Measurements from ENCODE around the gene ADGRD1. TPM values are rescaled to one million over a fixed set of nuclear protein-coding genes. Genes with fewer than 3 reads are reported as not detected.

ADGRD1 gene
- total RNA-seq, 1 experiment from 2014 or later = 0.77 TPM

- no peaks in the 10 kb centered on the region for H3K4me1 Mint-ChIP-seq
- no peak overlapping the region for H3K4me3 Mint-ChIP-seq
- ATAC-seq (no peak), DNase-seq (ENCODE audit: low spot score) (no peak)
- ChIA-PET CTCF (interaction anchor here (0.7 to 2.0 kb wide), 2 partner anchors 22 to 33 kb away, joined by 3 to 8 read pairs; no protein-coding TSS in a partner anchor), POLR2A (no interaction called here)
- H3K27me3 Mint-ChIP-seq (ENCODE audit: low read depth) = no peaks in the 10 kb centered on the region
- TF ChIP-seq JAZF1 (CRISPR knock-in tag; IDR thresholded peaks at IDR 0.05) (no peak), ZNF423 (CRISPR knock-in tag; IDR thresholded peaks at IDR 0.05) (no peak), HMGXB4 (CRISPR knock-in tag; IDR thresholded peaks at IDR 0.05) (no peak), ZNF512 (CRISPR knock-in tag; IDR thresholded peaks at IDR 0.05; ENCODE audit: borderline replicate concordance) (no peak), MXD4 (CRISPR knock-in tag; IDR thresholded peaks at IDR 0.05; ENCODE audit: borderline replicate concordance) (no peak), ZNF396 (CRISPR knock-in tag; IDR thresholded peaks at IDR 0.05; ENCODE audit: borderline replicate concordance) (no peak), CDX4 (CRISPR knock-in tag; IDR thresholded peaks at IDR 0.05; ENCODE audit: borderline replicate concordance) (no peak)
- 0 out of 2 replicates have a peak, but pooled peaks cover 2% of the 10 kb centered on the region for H3K36me3 Mint-ChIP-seq
- H3K9me3 Mint-ChIP-seq = peaks cover 10% of the 10 kb centered on the region
- H3K27ac Mint-ChIP-seq = no peak overlapping the region
Measured at GRCh38 chr12:131126662-131127173, 173.0 kb downstream of the ADGRD1 start.

- H3K36me3 Mint-ChIP-seq = 0 out of 2 replicates have a peak, but pooled peaks cover 2% of the 10 kb centered on the region
- DNase-seq (ENCODE audit: low spot score) (no peak), ATAC-seq (no peak)
- H3K4me1 Mint-ChIP-seq = no peaks in the 10 kb centered on the region
- H3K9me3 Mint-ChIP-seq = peaks cover 10% of the 10 kb centered on the region
- POLR2A ChIA-PET = no interaction called here
- no peak overlapping the region for H3K27ac Mint-ChIP-seq
- CTCF ChIA-PET = interaction anchor here (1.1 to 2.0 kb wide), 2 partner anchors 12 to 24 kb away, joined by 5 to 8 read pairs; no protein-coding TSS in a partner anchor
- no peak overlapping the region for H3K4me3 Mint-ChIP-seq
- H3K27me3 Mint-ChIP-seq (ENCODE audit: low read depth) = no peaks in the 10 kb centered on the region
- TF ChIP-seq ZNF263 (CRISPR knock-in tag; IDR thresholded peaks at IDR 0.05; ENCODE audit: low read depth) = no peak
- no peak for TF ChIP-seq OVOL2 (CRISPR knock-in tag; IDR thresholded peaks at IDR 0.05; ENCODE audit: borderline replicate concordance)
- TF ChIP-seq MLX (CRISPR knock-in tag; IDR thresholded peaks at IDR 0.05) = no peak
- no peak for TF ChIP-seq ZNF232 (CRISPR knock-in tag; IDR thresholded peaks at IDR 0.05)
- TF ChIP-seq ETV6 (CRISPR knock-in tag; IDR thresholded peaks at IDR 0.05) = no peak
- no peak for TF ChIP-seq FOXP1 (CRISPR knock-in tag; IDR thresholded peaks at IDR 0.05; ENCODE audit: borderline replicate concordance)
- TF ChIP-seq ZNF532 (CRISPR knock-in tag; IDR thresholded peaks at IDR 0.05; ENCODE audit: borderline replicate concordance) = no peak
- no peak for TF ChIP-seq ZNF423 (CRISPR knock-in tag; IDR thresholded peaks at IDR 0.05)
- TF ChIP-seq PRRX2 (CRISPR knock-in tag; IDR thresholded peaks at IDR 0.05) = no peak
- no peak for TF ChIP-seq ELF4 (CRISPR knock-in tag; IDR thresholded peaks at IDR 0.05; ENCODE audit: low read depth)
- TF ChIP-seq ZBTB21 (CRISPR knock-in tag; IDR thresholded peaks at IDR 0.05; ENCODE audit: borderline replicate concordance) = no peak
- TF ChIP-seq CBFB (CRISPR knock-in tag; IDR thresholded peaks at IDR 0.05; ENCODE audit: low read depth) = no peak
- TF ChIP-seq NFATC4 (CRISPR knock-in tag; IDR thresholded peaks at IDR 0.05) = no peak
- no peak for TF ChIP-seq IRF2 (CRISPR knock-in tag; IDR thresholded peaks at IDR 0.05; ENCODE audit: borderline replicate concordance, low read depth)
- TF ChIP-seq, protein P1, sequence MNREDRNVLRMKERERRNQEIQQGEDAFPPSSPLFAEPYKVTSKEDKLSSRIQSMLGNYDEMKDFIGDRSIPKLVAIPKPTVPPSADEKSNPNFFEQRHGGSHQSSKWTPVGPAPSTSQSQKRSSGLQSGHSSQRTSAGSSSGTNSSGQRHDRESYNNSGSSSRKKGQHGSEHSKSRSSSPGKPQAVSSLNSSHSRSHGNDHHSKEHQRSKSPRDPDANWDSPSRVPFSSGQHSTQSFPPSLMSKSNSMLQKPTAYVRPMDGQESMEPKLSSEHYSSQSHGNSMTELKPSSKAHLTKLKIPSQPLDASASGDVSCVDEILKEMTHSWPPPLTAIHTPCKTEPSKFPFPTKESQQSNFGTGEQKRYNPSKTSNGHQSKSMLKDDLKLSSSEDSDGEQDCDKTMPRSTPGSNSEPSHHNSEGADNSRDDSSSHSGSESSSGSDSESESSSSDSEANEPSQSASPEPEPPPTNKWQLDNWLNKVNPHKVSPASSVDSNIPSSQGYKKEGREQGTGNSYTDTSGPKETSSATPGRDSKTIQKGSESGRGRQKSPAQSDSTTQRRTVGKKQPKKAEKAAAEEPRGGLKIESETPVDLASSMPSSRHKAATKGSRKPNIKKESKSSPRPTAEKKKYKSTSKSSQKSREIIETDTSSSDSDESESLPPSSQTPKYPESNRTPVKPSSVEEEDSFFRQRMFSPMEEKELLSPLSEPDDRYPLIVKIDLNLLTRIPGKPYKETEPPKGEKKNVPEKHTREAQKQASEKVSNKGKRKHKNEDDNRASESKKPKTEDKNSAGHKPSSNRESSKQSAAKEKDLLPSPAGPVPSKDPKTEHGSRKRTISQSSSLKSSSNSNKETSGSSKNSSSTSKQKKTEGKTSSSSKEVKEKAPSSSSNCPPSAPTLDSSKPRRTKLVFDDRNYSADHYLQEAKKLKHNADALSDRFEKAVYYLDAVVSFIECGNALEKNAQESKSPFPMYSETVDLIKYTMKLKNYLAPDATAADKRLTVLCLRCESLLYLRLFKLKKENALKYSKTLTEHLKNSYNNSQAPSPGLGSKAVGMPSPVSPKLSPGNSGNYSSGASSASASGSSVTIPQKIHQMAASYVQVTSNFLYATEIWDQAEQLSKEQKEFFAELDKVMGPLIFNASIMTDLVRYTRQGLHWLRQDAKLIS (CRISPR knock-in tag; IDR thresholded peaks at IDR 0.05; ENCODE audit: borderline replicate concordance) = no peak
- no peak for TF ChIP-seq NFYB (CRISPR knock-in tag; conservative IDR thresholded peaks at IDR 0.05; ENCODE audit: low read depth)
- no peak for TF ChIP-seq TEAD4 (CRISPR knock-in tag; IDR thresholded peaks at IDR 0.05)
Measured at GRCh38 chr12:131128556-131128955, 174.8 kb downstream of the ADGRD1 start.

Data from WTC11 (cell line).